Measurements from ENCODE around the gene EEF1A1. TPM values are rescaled to one million over a fixed set of nuclear protein-coding genes. Genes with fewer than 3 reads are reported as not detected.

Gene EEF1A1
- 7,252 to 8,874 TPM (median 7,528 TPM) in 5 replicates for total RNA-seq (2022; extraction: Qiagen RNA extraction)

GRCh38 chr6:73520688-73521350 lies at the start of gene EEF1A1:
EEF1A1 (minus strand) TSS chr6:73521032; CDS start chr6:73520026, 1,006 bp downstream.

Other genes with a start within 250 kb of the EEF1A1 start
- gene DPPA5, start 166.8 kb downstream of the EEF1A1 start, total RNA-seq (2022; extraction: Qiagen RNA extraction), result not detected in 5 replicates
- gene KHDC3L, start 158.4 kb downstream of the EEF1A1 start, total RNA-seq (2022; extraction: Qiagen RNA extraction), result not detected in 5 replicates
- gene OOEP, start 151.1 kb downstream of the EEF1A1 start, total RNA-seq (2022; extraction: Qiagen RNA extraction), result not detected in 5 replicates
- gene DDX43, start 126.2 kb downstream of the EEF1A1 start, total RNA-seq (2022; extraction: Qiagen RNA extraction), result not detected in 5 replicates
- 3.6 to 4.3 TPM (median 4.2 TPM) in 5 replicates for gene CGAS, start 68.7 kb downstream of the EEF1A1 start, total RNA-seq (2022; extraction: Qiagen RNA extraction)
- gene MTO1, start 59.3 kb downstream of the EEF1A1 start, total RNA-seq (2022; extraction: Qiagen RNA extraction), result 8.8 to 10.4 TPM (median 9.5 TPM) in 5 replicates
- 12.0 to 14.6 TPM (median 14.1 TPM) in 5 replicates for gene SLC17A5, start 133.0 kb upstream of the EEF1A1 start, total RNA-seq (2022; extraction: Qiagen RNA extraction)
- 45.5 to 70.4 TPM (median 63.8 TPM) in 5 replicates for gene CD109, start 175.2 kb upstream of the EEF1A1 start, total RNA-seq (2022; extraction: Qiagen RNA extraction)

All from A549 treated with AZD2906 at 1 μM for 4 hours (cell line).